A549 (cell line): ENCODE measurements around the gene GRID2IP. TPM values are rescaled to one million over a fixed set of nuclear protein-coding genes. Genes with fewer than 3 reads are reported as not detected.
"Not testable (repeated sequence)": the region's sequence is repeated elsewhere in the genome, so short reads cannot be mapped to it uniquely, and the experiment has no call there.

ENCODE experiments used
- ATAC-seq, 2 experiments: fragments of 200-7000 bp in 1 of 2; fragments of >200 bp in 1 of 2; cut with Nextera tagmentation in 1 of 2; cut with Tn5 transposase in 1 of 2; 3 replicates each; pipeline versions ENCODE4 v1.8.0 to v1.9.1; 2018 to 2020; ENCODE audit warnings: mild to moderate bottlenecking in 1 of 2, moderate library complexity in 1 of 2
- CTCF ChIA-PET: fragments of 300-600 bp; sonication (Branson Sonifier 250); formaldehyde crosslinking; extraction: SDS; loops from one replicate; lab custom pipeline; 2021; ENCODE audit warnings: antibody characterized with exemption, inconsistent platforms; lab: Yijun Ruan, JAX
- POLR2A ChIA-PET: fragments of 350-600 bp; formaldehyde crosslinking; extraction: SDS; loops from one replicate; lab custom pipeline; 2021; ENCODE audit warnings: antibody characterized with exemption, inconsistent platforms; lab: Yijun Ruan, JAX
- DNase-seq, 2 experiments: peaks; one replicate each; pipeline versions ENCODE4 v3.0.0 to v3.0.0-alpha.2; 2011 to 2016; ENCODE audit warnings: low read depth in 1 of 2, low spot score in 1 of 2
- FAIRE-seq: peaks from 2 replicates; lab custom pipeline; 2011; peaks lifted over from hg19 to GRCh38; lab: Jason Lieb, UNC
- H3K27ac ChIP-seq, 2 experiments: fragments of >200 bp; sonication (Bioruptor Twin); formaldehyde crosslinking; 3 replicates each; pipeline ENCODE4 v1.5.1; 2016 to 2017
- H3K4me1 ChIP-seq: fragments of >200 bp; sonication (Bioruptor Twin); formaldehyde crosslinking; 3 replicates; pipeline ENCODE4 v1.6.1; 2016
- H3K4me2 ChIP-seq: fragments of >200 bp; sonication (Bioruptor Twin); formaldehyde crosslinking; 3 replicates; pipeline ENCODE4 v1.6.1; 2016
- H3K4me3 ChIP-seq: fragments of >200 bp; sonication (Bioruptor Twin); formaldehyde crosslinking; 3 replicates; pipeline ENCODE4 v1.5.1; 2016
- H3K9me3 ChIP-seq: fragments of >200 bp; sonication (Bioruptor Twin); formaldehyde crosslinking; 3 replicates; pipeline ENCODE4 v1.6.1; 2016
- BCL3 ChIP-seq: fragments of >200 bp; sonication (Bioruptor Twin); formaldehyde crosslinking; IDR thresholded peaks from 3 replicates; pipeline ENCODE4 v1.6.1; 2016
- CBX8 ChIP-seq: fragments of 200-600 bp; sonication (generic); IDR thresholded peaks from 2 replicates; pipeline ENCODE4 v1.6.1; 2016
- CHD4 ChIP-seq: fragments of 200-600 bp; sonication (generic); IDR thresholded peaks from 2 replicates; pipeline ENCODE4 v1.6.1; 2016; ENCODE audit warnings: antibody characterized with exemption, mild to moderate bottlenecking, borderline replicate concordance
- EHF ChIP-seq: fragments of 250-450 bp; sonication (Bioruptor Pico); IDR thresholded peaks from 2 replicates; pipeline ENCODE4 v1.5.0; 2020; ENCODE audit warnings: mild to moderate bottlenecking
- FOSL2 ChIP-seq, 2 experiments: fragments of 450-650 bp in 1 of 2; fragments of >200 bp in 1 of 2; sonication (Bioruptor Twin) in 1 of 2; formaldehyde crosslinking; IDR thresholded peaks; 2 replicates each; pipeline versions ENCODE4 v1.5.0 to v1.6.1; 2016 to 2020; ENCODE audit warnings: mild to moderate bottlenecking in 1 of 2, moderate library complexity in 1 of 2
- HES2 ChIP-seq: fragments of >200 bp; sonication (Bioruptor Twin); formaldehyde crosslinking; IDR thresholded peaks from 2 replicates; pipeline ENCODE4 v1.6.1; 2016
- HEYL ChIP-seq: fragments of 250-450 bp; sonication (Bioruptor Pico); IDR thresholded peaks from 2 replicates; pipeline ENCODE4 v1.8.0; 2021; ENCODE audit warnings: mild to moderate bottlenecking, moderate library complexity
- HOXA7 ChIP-seq: fragments of 250-450 bp; sonication (Bioruptor Pico); IDR thresholded peaks from 2 replicates; pipeline ENCODE4 v1.5.0; 2020; ENCODE audit warnings: mild to moderate bottlenecking, moderate library complexity
- HOXB5 ChIP-seq: fragments of 250-450 bp; sonication (Bioruptor Pico); IDR thresholded peaks from 2 replicates; pipeline ENCODE4 v1.5.0; 2020; ENCODE audit warnings: mild to moderate bottlenecking, moderate library complexity
- JUN ChIP-seq, 2 experiments: fragments of >200 bp; sonication (Bioruptor Twin); formaldehyde crosslinking; IDR thresholded peaks; 2 replicates in 1 of 2; 3 replicates in 1 of 2; pipeline ENCODE4 v1.6.1; 2016 to 2017
- MAFK ChIP-seq: fragments of 450-650 bp; IDR thresholded peaks from 2 replicates; pipeline ENCODE4 v1.6.1; 2014; ENCODE audit not compliant: partially characterized antibody
- MAX ChIP-seq: IDR thresholded peaks from 2 replicates; pipeline ENCODE4 v1.6.1; 2012
- PBX3 ChIP-seq: IDR thresholded peaks from 2 replicates; pipeline ENCODE4 v1.6.1; 2012
- PHF8 ChIP-seq: fragments of 200-600 bp; sonication (generic); IDR thresholded peaks from 2 replicates; pipeline ENCODE4 v1.6.1; 2016; ENCODE audit warnings: low read depth, mild to moderate bottlenecking, antibody characterized with exemption, moderate library complexity, borderline replicate concordance
- POLR2A ChIP-seq: IDR thresholded peaks from 2 replicates; pipeline ENCODE4 v1.6.1; 2012; ENCODE audit warnings: mild to moderate bottlenecking, low read length
- RARB ChIP-seq: fragments of 250-450 bp; sonication (Bioruptor Pico); IDR thresholded peaks from 2 replicates; pipeline ENCODE4 v1.8.0; 2021; ENCODE audit warnings: mild to moderate bottlenecking, moderate library complexity
- SMC3 ChIP-seq: fragments of >200 bp; sonication (Bioruptor Twin); formaldehyde crosslinking; IDR thresholded peaks from 3 replicates; pipeline ENCODE4 v1.6.1; 2018; ENCODE audit warnings: inconsistent platforms
- TFCP2L1 ChIP-seq: fragments of 250-450 bp; sonication (Bioruptor Pico); IDR thresholded peaks from 2 replicates; pipeline ENCODE4 v1.5.0; 2021; ENCODE audit warnings: mild to moderate bottlenecking
- USF2 ChIP-seq: fragments of 450-650 bp; IDR thresholded peaks from 2 replicates; pipeline ENCODE4 v1.6.1; 2014; ENCODE audit warnings: antibody characterized with exemption
- WGBS: methylation state at CpG from one replicate; pipeline ENCODE4 v1.1.6; 2017; ENCODE audit errors: missing lambda C conversion rate; 5-methylcytosine and 5-hydroxymethylcytosine counted together
- polyA plus RNA-seq, 4 experiments: library from polyadenylated mRNA; depleted of rRNA in 3 of 4; stranded (reverse); fragments of >200 nt; fragmentation: RNase III in 1 of 4; extraction: RNeasy Plus Mini Kit Qiagen cat#74134 plus additional on column Dnase treatment in 1 of 4; gene quantifications; 2 replicates in 3 of 4; 3 replicates in 1 of 4; pipeline ENCODE4 v1.2.3, GENCODE V29; 2011 to 2017

Gene GRID2IP
- polyA plus RNA-seq, 2 of the 4 experiments (the other 2 are of a cell fraction), result not detected

GRCh38 chr7:6579446-6579845 is 28.2 kb upstream of the GRID2IP start:
- no peak overlapping the region for H3K4me3 ChIP-seq
- ChIA-PET CTCF (interaction anchor here (2.9 kb wide), 1 partner anchor 11 kb away, joined by 21 read pairs; the partner anchor contains the start of gene INTS15), POLR2A (no interaction called here)
- DNase-seq, result peak in 1 of 2 experiments; percentile 61
- ATAC-seq, result peak; percentile 31 to 38; a peak in 3 of 6 replicates
- TF ChIP-seq MAFK (peak; percentile 62), HOXB5 (CRISPR knock-in tag) (no peak), EHF (no peak), TFCP2L1 (no peak), CBX8 (no peak)
- no peak overlapping the region for H3K4me2 ChIP-seq
- H3K9me3 ChIP-seq, result no peaks in the 10 kb centered on the region
- no peak overlapping the region for H3K27ac ChIP-seq
- no peak for FAIRE-seq
- H3K4me1 ChIP-seq, result peaks cover 20% of the 10 kb centered on the region
- WGBS, result 98% methylated on average over 4 of the region's 4 CpGs

GRCh38 chr7:6578114-6579084 is 27.1 kb upstream of the GRID2IP start:
- peaks cover 20% of the 10 kb centered on the region for H3K4me1 ChIP-seq
- 81% methylated on average over 18 of the region's 18 CpGs for WGBS
- H3K9me3 ChIP-seq, result no peaks in the 10 kb centered on the region
- FAIRE-seq (no peak), DNase-seq (peak; percentile 41 to 62), ATAC-seq (peak; percentile 6 to 18; a peak in 3 of 6 replicates)
- POLR2A ChIA-PET, result interaction anchor here (0.5 to 1.8 kb wide), 4 partner anchors 10 to 46 kb away, joined by 3 to 15 read pairs (median 5); partner anchors contain the start of gene INTS15
- CTCF ChIA-PET, result interaction anchor here (1.2 to 5.9 kb wide), 3 partner anchors 10 to 62 kb away, joined by 6 to 58 read pairs (median 10); partner anchors contain the start of gene INTS15
- peak overlapping the region; percentile 93 to 95 for H3K27ac ChIP-seq
- peak overlapping the region; percentile 84 for H3K4me2 ChIP-seq
- peak overlapping the region; percentile 77 for H3K4me3 ChIP-seq
- TF ChIP-seq HOXA7 (CRISPR knock-in tag) (no peak), HES2 (no peak), PBX3 (no peak), FOSL2 (IDR thresholded peaks at IDR 0.05) (no peak), FOSL2 (CRISPR knock-in tag; IDR thresholded peaks at IDR 0.05) (peak; percentile 49), CHD4 (0 out of 2 replicates have a peak, but pooled peaks have one; percentile 22)

- H3K4me1 ChIP-seq, result peaks cover 20% of the 10 kb centered on the region
- POLR2A ChIA-PET, result interaction anchor here (1.0 to 1.8 kb wide), 4 partner anchors 9 to 38 kb away, joined by 3 to 15 read pairs (median 5); partner anchors contain the start of genes INTS15 and ZNF853
- H3K4me2 ChIP-seq, result peak within 1 kb of the TSS; percentile 84
- FAIRE-seq (no peak), DNase-seq (peak; percentile 93 to 99), ATAC-seq (peak; percentile 97)
- 35% methylated on average over 26 of the region's 51 CpGs for WGBS
- CTCF ChIA-PET, result interaction anchor here (0.6 to 5.9 kb wide), 3 partner anchors 11 to 61 kb away, joined by 4 to 58 read pairs (median 10); partner anchors contain the start of gene INTS15
- no peaks in the 10 kb centered on the region for H3K9me3 ChIP-seq
- peak within 1 kb of the TSS; percentile 77 for H3K4me3 ChIP-seq
- TF ChIP-seq SMC3 (no peak), POLR2A (peak; percentile 97), TFCP2L1 (peak; percentile 30; the same call in 1 of the 2 replicates), HEYL (CRISPR knock-in tag) (no peak), HOXA7 (CRISPR knock-in tag) (no peak), MAX (peak; percentile 80), RARB (no peak), CHD4 (0 out of 2 replicates have a peak, but pooled peaks have one; percentile 15), FOSL2 (IDR thresholded peaks at IDR 0.05) (no peak), FOSL2 (CRISPR knock-in tag; IDR thresholded peaks at IDR 0.05) (0 out of 2 replicates have a peak, but pooled peaks have one; percentile 10), USF2 (peak; percentile 42; the same call in 1 of the 2 replicates), BCL3 (peak; percentile 98), PHF8 (peak; percentile 99), JUN (IDR thresholded peaks at IDR 0.05) (peak; percentile 75 to 95; a peak in 4 of 5 replicates)
- H3K27ac ChIP-seq, result peak within 1 kb of the TSS; percentile 93 to 95
These were observed 26.3 kb upstream of the GRID2IP start, which contains the start of gene ZDHHC4 for GRCh38 chr7:6577369-6578113. TSS of gene ZDHHC4 (plus strand) at chr7:6577454. CDS start at chr7:6580562, 3,108 bp downstream.

- Histone ChIP-seq H3K4me1 (peaks cover 20% of the 10 kb centered on the region), H3K4me3 (peak overlapping the region; percentile 77), H3K27ac (peak overlapping the region; percentile 93 to 95), H3K4me2 (peak overlapping the region; percentile 84)
- not testable (repeated sequence) for DNase-seq, H3K9me3 ChIP-seq, ATAC-seq, FAIRE-seq
- ChIA-PET POLR2A (interaction anchor here (0.7 to 1.3 kb wide), 3 partner anchors 11 to 39 kb away, joined by 3 to 15 read pairs (median 3); partner anchors contain the start of genes INTS15 and ZNF853), CTCF (interaction anchor here (3.4 to 5.9 kb wide), 2 partner anchors 12 to 61 kb away, joined by 27 to 58 read pairs; partner anchors contain the start of gene INTS15)
- 24% methylated on average over 13 of the region's 14 CpGs for WGBS
These were observed 25.7 kb upstream of the GRID2IP start for GRCh38 chr7:6576867-6577368.
